Coronary artery (tissue), 2 donors: ENCODE data around the gene MKRN1.
"Not testable (repeated sequence)": the region's sequence is repeated elsewhere in the genome, so short reads cannot be mapped to it uniquely, and the experiment has no call there.

Experiments used
- DNase-seq: peaks from one replicate; pipeline ENCODE4 v3.0.0-alpha.2; 2017; ENCODE audit warnings: low spot score
- H3K27ac ChIP-seq, 2 donors: fragments of 200-600 bp; sonication (generic); one replicate each; pipeline ENCODE4 v1.5.1; 2016 to 2019
- H3K4me3 ChIP-seq: fragments of 200-600 bp; sonication (generic); 2 replicates; pipeline ENCODE4 v1.5.1; 2016; ENCODE audit warnings: mild to moderate bottlenecking, moderate library complexity
- TF ChIP-seq, protein P1 (sequence below): fragments of 200-600 bp; sonication (generic); IDR thresholded peaks from one replicate; pipeline ENCODE4 v1.5.1; 2019; ENCODE audit warnings: antibody characterized with exemption

Gene MKRN1

DNA sequence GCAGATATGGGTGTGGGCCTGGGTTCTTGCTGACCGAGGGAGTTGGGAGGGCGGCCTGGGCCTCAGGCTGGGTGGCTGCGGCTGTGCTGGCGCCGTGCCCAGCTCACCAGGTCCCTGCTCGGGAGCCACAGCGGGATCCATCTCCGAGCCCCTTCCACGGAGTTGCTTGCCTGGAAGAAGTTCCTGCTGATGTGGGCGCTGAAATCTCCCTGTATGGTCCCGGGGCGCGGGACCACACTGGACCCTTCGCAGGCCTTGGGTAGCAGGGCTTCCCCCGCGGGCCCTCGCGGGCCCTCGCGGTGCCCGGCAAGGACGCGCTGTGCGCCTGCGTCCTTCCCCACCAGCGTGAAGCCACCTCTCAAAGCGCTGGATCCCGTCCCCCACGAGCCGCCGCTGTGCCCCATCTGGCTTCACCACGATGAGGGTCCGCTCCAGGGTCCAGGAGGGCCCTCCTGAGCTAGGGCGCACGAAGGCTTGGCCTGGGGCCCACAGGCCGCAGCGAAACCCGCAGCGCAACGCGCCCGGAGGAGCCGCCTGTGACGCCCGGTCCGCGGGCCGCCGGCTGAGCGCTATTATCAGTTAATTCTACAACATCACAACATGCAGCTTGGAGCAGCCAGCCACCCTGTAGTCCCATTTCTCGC lies 43.9 kb downstream of the MKRN1 start:
- no peak for DNase-seq
- Histone ChIP-seq H3K27ac (no peak overlapping the region), H3K4me3 (peak overlapping the region; percentile 49)
- TF ChIP-seq, protein P1, sequence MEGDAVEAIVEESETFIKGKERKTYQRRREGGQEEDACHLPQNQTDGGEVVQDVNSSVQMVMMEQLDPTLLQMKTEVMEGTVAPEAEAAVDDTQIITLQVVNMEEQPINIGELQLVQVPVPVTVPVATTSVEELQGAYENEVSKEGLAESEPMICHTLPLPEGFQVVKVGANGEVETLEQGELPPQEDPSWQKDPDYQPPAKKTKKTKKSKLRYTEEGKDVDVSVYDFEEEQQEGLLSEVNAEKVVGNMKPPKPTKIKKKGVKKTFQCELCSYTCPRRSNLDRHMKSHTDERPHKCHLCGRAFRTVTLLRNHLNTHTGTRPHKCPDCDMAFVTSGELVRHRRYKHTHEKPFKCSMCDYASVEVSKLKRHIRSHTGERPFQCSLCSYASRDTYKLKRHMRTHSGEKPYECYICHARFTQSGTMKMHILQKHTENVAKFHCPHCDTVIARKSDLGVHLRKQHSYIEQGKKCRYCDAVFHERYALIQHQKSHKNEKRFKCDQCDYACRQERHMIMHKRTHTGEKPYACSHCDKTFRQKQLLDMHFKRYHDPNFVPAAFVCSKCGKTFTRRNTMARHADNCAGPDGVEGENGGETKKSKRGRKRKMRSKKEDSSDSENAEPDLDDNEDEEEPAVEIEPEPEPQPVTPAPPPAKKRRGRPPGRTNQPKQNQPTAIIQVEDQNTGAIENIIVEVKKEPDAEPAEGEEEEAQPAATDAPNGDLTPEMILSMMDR, result no peak

DNA sequence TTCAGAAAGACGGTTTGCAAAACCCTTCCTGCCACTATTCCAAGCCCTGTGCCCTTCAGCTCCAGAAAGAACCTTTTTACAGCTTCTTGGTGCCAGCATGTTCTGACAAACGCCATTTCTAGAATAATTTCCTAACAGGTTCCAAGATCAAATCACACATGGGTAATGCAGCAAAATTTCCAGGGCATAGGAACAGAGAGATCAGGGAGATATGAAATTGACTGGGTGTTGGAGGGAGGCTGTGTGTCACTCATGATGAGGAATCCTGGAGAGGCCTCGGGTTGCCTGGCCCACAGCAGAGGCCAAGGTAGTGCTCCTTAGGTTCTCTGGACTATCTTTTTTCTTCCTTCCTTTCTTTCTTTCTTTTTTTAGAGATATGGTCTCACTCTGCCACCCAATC lies 45.9 kb downstream of the MKRN1 start:
- H3K27ac ChIP-seq, result no peak overlapping the region
- DNase-seq, result no peak
- H3K4me3 ChIP-seq, result no peak overlapping the region
- TF ChIP-seq, protein P1, result no peak

DNA sequence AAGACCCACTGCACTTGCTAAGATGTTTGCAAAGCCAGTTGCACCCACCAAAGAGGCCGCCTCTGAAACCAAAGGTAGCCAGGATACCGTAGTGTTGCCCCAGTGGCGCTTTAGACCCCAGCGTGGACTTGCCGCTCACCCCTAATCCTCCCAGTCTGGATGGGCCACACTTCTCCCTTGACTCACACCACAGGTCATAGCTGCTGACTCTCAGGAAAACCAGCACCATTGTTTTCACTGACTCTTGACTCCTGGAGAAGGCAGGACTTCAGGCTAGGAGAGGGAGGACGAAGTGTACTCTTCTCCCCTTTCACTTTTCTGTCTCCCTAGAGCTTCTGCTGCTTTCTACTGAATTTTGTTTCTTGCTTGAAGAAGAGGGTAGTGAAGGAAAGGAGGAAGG lies 53.2 kb downstream of the MKRN1 start:
- no peak for DNase-seq
- TF ChIP-seq, protein P1, result no peak
- H3K27ac ChIP-seq, result no peak overlapping the region
- H3K4me3 ChIP-seq, result no peak overlapping the region

DNA sequence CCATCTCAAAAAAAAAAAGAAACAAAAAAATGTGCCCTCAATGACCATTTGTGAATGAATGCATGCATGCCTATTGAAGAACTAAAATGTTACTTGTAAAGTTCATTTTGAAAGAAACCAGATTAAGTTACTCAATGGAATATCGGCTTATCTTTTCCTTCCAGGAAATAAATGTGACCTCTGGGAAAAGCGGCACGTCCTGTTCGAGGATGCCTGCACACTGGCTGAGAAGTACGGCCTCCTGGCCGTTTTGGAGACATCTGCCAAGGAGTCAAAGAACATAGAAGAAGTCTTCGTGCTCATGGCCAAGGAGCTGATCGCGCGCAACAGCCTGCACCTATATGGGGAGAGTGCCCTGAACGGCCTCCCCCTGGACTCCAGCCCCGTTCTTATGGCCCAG lies 53.6 kb downstream of the MKRN1 start:
- DNase-seq, result no peak

DNA sequence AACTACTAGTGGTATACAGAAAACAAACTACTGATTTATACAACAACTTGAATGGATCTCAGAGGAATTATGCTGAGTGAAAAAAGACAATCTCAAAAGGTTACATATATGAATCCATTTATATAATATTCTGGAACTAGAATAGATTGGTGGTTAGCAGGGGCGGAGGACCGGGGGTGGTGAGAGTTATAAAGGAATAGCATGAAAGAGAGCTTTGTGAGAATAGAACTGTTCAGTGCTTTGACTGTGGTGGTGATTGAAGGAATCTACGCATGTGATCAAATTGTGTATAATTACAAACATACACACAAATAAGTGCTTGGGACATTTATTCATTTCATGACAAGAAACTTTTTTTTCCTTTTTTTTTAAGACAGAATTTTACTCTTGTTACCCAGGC lies 55.8 kb downstream of the MKRN1 start:
- H3K27ac ChIP-seq, result no peak overlapping the region
- DNase-seq, result no peak
- TF ChIP-seq, protein P1, result no peak

More for the DNA sequence above, 53.6 kb downstream of the MKRN1 start:
- Histone ChIP-seq H3K27ac (no peak overlapping the region), H3K4me3 (no peak overlapping the region)
- TF ChIP-seq, protein P1, result no peak

DNA sequence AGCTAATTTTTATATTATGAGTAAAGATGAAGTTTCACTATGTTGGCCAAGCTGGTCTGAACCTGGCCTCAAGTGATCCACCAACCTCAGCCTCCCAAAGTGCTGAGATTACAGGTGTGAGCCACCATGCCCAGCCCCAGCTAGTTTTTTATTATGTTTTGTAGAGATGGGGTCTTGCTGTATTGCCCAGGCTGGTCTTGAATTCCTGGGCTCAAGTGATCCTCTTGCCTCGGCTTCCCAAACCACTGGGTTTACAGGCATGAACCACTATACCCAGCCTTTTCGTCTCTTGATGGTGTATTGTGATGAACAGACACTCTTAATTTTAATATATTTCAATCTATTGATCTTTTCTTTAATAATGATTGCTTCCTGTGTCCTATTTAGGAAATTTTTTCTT lies 57.8 kb downstream of the MKRN1 start:
- Histone ChIP-seq H3K27ac (no peak overlapping the region), H3K4me3 (no peak overlapping the region)
- TF ChIP-seq, protein P1, result no peak
- DNase-seq, result no peak

More for the DNA sequence above, 55.8 kb downstream of the MKRN1 start:
- no peak overlapping the region for H3K4me3 ChIP-seq

DNA sequence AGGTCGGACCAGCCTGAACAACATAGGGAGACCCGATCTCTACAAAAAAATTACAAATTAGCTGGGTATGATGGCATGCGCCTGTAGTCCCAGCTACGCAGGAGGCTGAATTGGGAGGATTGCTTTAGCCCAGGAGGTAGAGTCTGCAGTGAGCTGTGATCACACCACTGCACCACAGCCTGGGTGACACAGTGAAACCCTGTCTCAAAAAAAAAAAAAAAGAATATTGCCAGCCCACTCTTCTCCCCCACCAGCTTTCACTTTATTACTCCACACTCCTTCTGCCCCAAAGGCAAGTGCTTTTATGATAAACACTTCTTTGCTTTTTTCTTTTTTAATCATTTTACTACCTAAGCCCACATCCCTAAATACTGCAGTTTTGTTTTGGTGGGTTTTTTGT lies 60.7 kb downstream of the MKRN1 start:
- Histone ChIP-seq H3K4me3 (no peak overlapping the region), H3K27ac (no peak overlapping the region)
- TF ChIP-seq, protein P1, result no peak
- DNase-seq, result no peak

DNA sequence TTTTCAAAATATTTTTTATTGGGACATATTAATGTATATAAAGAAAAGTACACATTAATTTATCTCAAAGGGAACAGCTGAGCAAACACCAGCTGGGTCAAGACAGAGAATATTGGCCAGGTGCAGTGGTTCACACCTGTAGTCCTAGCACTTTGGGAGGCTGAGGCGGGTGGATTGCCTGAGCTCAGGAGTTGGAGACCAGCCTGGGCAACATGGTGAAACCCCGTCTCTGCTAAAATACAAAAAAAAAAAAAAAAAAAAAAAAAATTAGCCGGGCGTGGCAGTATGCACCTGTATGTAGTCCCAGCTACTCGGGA lies 61.2 kb downstream of the MKRN1 start:
- not testable (repeated sequence) for DNase-seq, H3K4me3 ChIP-seq, H3K27ac ChIP-seq
